Neural cell (in vitro differentiated cells): Measurements from ENCODE around the gene LHPP. TPM values are rescaled to one million over a fixed set of nuclear protein-coding genes. Genes with fewer than 3 reads are reported as not detected.

Experiments used
- H2AFZ ChIP-seq: fragments of 200-600, 300-800 bp; sonication (generic), shearing (Covaris generic); 2 replicates; pipeline ENCODE4 v1.6.0; 2014; ENCODE audit warnings: low read depth, mild to moderate bottlenecking, antibody characterized with exemption, low read length, moderate library complexity
- H3F3A ChIP-seq: fragments of 200-600 bp; shearing (Covaris generic); 2 replicates; pipeline ENCODE4 v1.6.1; 2016; ENCODE audit warnings: mild to moderate bottlenecking, moderate library complexity, mixed read lengths, antibody characterized with exemption, low read length; ENCODE audit not compliant: insufficient read depth, poor library complexity, severe bottlenecking
- H3K27ac ChIP-seq: fragments of 200-600, 300-800 bp; sonication (generic), shearing (Covaris generic); 2 replicates; pipeline ENCODE4 v1.5.1; 2014; ENCODE audit warnings: mild to moderate bottlenecking, low read length, moderate library complexity
- H3K27me3 ChIP-seq: fragments of 300-800, 200-600 bp; sonication (generic), shearing (Covaris generic); 2 replicates; pipeline ENCODE4 v1.6.0; 2014; ENCODE audit warnings: mild to moderate bottlenecking, low read depth, low read length, moderate library complexity; ENCODE audit not compliant: insufficient read depth
- H3K36me3 ChIP-seq: fragments of 300-800, 200-600 bp; sonication (generic), shearing (Covaris generic); 2 replicates; pipeline ENCODE4 v1.5.1; 2014; ENCODE audit warnings: mild to moderate bottlenecking, antibody characterized with exemption, low read length, moderate library complexity; ENCODE audit not compliant: insufficient read depth
- H3K4me2 ChIP-seq: fragments of 300-800, 200-600 bp; sonication (generic), shearing (Covaris generic); 2 replicates; pipeline ENCODE4 v1.6.0; 2014; ENCODE audit warnings: mild to moderate bottlenecking, low read length
- H3K4me3 ChIP-seq: fragments of 300-800, 200-600 bp; sonication (generic), shearing (Covaris generic); 2 replicates; pipeline ENCODE4 v1.5.1; 2014; ENCODE audit warnings: mild to moderate bottlenecking, low read length, moderate library complexity
- H3K79me2 ChIP-seq: fragments of 200-600 bp; shearing (Covaris generic); replicated peaks from 2 replicates; pipeline ENCODE4 v1.6.0; 2014; ENCODE audit warnings: mild to moderate bottlenecking, low read length, moderate library complexity; ENCODE audit not compliant: insufficient read depth
- H3K9ac ChIP-seq: fragments of 300-800, 200-600 bp; sonication (generic), shearing (Covaris generic); 2 replicates; pipeline ENCODE4 v1.6.1; 2016; ENCODE audit warnings: mild to moderate bottlenecking, low read length, mixed read lengths
- H3K9me2 ChIP-seq: fragments of 200-600 bp; shearing (Covaris generic); 2 replicates; pipeline ENCODE4 v1.6.1; 2016; ENCODE audit warnings: mild to moderate bottlenecking, low read length, mixed read lengths; ENCODE audit not compliant: insufficient read depth
- H3K9me3 ChIP-seq: fragments of 200-600, 300-800 bp; sonication (generic), shearing (Covaris generic); 2 replicates; pipeline ENCODE4 v1.6.1; 2016; ENCODE audit warnings: mild to moderate bottlenecking, mixed run types, low read length, moderate library complexity, mixed read lengths
- H4K20me1 ChIP-seq: fragments of 200-600 bp; shearing (Covaris generic); 2 replicates; pipeline ENCODE4 v1.6.1; 2016; ENCODE audit warnings: mild to moderate bottlenecking, mixed run types; ENCODE audit not compliant: insufficient read depth
- EP300 ChIP-seq: fragments of 450-650 bp; conservative IDR thresholded peaks from 2 replicates; pipeline ENCODE4 v1.6.1; 2014; ENCODE audit warnings: antibody characterized with exemption, mild to moderate bottlenecking, moderate library complexity; ENCODE audit not compliant: poor library complexity, severe bottlenecking
- EZH2 ChIP-seq: fragments of 200-600, 300-800 bp; shearing (Covaris generic), sonication (generic); IDR thresholded peaks from 2 replicates; pipeline ENCODE4 v1.6.1; 2014; ENCODE audit warnings: antibody characterized with exemption, low read length, borderline replicate concordance, mild to moderate bottlenecking; ENCODE audit not compliant: insufficient read depth, poor library complexity, severe bottlenecking
- MXI1 ChIP-seq: fragments of 450-650 bp; conservative IDR thresholded peaks from 2 replicates; pipeline ENCODE4 v1.6.1; 2014; ENCODE audit warnings: antibody characterized with exemption, mild to moderate bottlenecking; ENCODE audit not compliant: poor library complexity, severe bottlenecking
- POLR2AphosphoS5 ChIP-seq: IDR thresholded peaks from 2 replicates; pipeline ENCODE4 v1.6.1; 2012
- RAD21 ChIP-seq: fragments of 450-650 bp; conservative IDR thresholded peaks from 2 replicates; pipeline ENCODE4 v1.6.1; 2014; ENCODE audit warnings: antibody characterized with exemption, mild to moderate bottlenecking, moderate library complexity
- SMC3 ChIP-seq: fragments of 450-650 bp; conservative IDR thresholded peaks from 2 replicates; pipeline ENCODE4 v1.6.1; 2014; ENCODE audit warnings: antibody characterized with exemption, mild to moderate bottlenecking, moderate library complexity; ENCODE audit not compliant: poor library complexity
- TAF1 ChIP-seq: IDR thresholded peaks from 2 replicates; pipeline ENCODE4 v1.6.1; 2012; ENCODE audit warnings: low read depth
- polyA plus RNA-seq: library from polyadenylated mRNA; depleted of rRNA; stranded (reverse); fragments of >200 nt; gene quantifications from 2 replicates; pipeline ENCODE4 v1.2.3, GENCODE V29; 2014
- TF ChIP-seq, protein P1 (sequence below): fragments of 450-650 bp; IDR thresholded peaks from 2 replicates; pipeline ENCODE4 v1.5.1; 2014; ENCODE audit warnings: antibody characterized with exemption, mild to moderate bottlenecking, moderate library complexity; ENCODE audit not compliant: poor library complexity, severe bottlenecking
- TF ChIP-seq, protein P2 (sequence below): IDR thresholded peaks from 2 replicates; pipeline ENCODE4 v1.6.1; 2012; ENCODE audit warnings: borderline replicate concordance

LHPP gene
- polyA plus RNA-seq, 1 donor from 2014 or later: 16.0 TPM

DNA sequence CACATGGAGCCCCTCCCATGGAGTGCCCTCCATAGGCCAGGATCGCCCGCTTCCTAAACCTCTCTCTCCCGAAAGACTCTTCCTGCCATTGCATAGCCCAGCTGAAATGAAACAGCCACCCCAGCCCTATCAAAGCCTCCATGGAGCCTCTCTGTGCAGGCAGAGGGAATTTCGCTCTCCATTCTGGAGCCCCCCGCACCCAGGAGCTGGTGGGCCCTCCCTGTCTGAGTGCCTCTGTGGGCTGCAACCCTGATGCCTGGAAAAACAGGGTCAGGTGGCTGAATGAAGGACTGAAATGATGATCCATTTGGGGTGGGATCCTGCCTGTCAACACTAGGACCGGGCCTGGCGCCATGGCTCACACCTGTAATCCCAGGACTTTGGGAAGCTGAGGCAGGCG lies 176.1 kb downstream of the LHPP start:
- Histone ChIP-seq H3K9me2 (no peaks in the 10 kb centered on the region), H3K27me3 (no peaks in the 10 kb centered on the region), H3K79me2 (peaks cover 4% of the 10 kb centered on the region), H3F3A (no peaks in the 10 kb centered on the region), H3K4me3 (no peak overlapping the region), H3K36me3 (no peaks in the 10 kb centered on the region), H3K9me3 (no peaks in the 10 kb centered on the region), H3K27ac (no peak overlapping the region), H3K4me2 (no peak overlapping the region), H4K20me1 (no peaks in the 10 kb centered on the region), H2AFZ (no peak overlapping the region), H3K9ac (no peak overlapping the region)
- no peak for TF ChIP-seq MXI1
- TF ChIP-seq, protein P1, sequence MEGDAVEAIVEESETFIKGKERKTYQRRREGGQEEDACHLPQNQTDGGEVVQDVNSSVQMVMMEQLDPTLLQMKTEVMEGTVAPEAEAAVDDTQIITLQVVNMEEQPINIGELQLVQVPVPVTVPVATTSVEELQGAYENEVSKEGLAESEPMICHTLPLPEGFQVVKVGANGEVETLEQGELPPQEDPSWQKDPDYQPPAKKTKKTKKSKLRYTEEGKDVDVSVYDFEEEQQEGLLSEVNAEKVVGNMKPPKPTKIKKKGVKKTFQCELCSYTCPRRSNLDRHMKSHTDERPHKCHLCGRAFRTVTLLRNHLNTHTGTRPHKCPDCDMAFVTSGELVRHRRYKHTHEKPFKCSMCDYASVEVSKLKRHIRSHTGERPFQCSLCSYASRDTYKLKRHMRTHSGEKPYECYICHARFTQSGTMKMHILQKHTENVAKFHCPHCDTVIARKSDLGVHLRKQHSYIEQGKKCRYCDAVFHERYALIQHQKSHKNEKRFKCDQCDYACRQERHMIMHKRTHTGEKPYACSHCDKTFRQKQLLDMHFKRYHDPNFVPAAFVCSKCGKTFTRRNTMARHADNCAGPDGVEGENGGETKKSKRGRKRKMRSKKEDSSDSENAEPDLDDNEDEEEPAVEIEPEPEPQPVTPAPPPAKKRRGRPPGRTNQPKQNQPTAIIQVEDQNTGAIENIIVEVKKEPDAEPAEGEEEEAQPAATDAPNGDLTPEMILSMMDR: no peak
- no peak for TF ChIP-seq EZH2
- no peak for TF ChIP-seq SMC3
- TF ChIP-seq EP300: no peak
- no peak for TF ChIP-seq POLR2AphosphoS5
- TF ChIP-seq, protein P2, sequence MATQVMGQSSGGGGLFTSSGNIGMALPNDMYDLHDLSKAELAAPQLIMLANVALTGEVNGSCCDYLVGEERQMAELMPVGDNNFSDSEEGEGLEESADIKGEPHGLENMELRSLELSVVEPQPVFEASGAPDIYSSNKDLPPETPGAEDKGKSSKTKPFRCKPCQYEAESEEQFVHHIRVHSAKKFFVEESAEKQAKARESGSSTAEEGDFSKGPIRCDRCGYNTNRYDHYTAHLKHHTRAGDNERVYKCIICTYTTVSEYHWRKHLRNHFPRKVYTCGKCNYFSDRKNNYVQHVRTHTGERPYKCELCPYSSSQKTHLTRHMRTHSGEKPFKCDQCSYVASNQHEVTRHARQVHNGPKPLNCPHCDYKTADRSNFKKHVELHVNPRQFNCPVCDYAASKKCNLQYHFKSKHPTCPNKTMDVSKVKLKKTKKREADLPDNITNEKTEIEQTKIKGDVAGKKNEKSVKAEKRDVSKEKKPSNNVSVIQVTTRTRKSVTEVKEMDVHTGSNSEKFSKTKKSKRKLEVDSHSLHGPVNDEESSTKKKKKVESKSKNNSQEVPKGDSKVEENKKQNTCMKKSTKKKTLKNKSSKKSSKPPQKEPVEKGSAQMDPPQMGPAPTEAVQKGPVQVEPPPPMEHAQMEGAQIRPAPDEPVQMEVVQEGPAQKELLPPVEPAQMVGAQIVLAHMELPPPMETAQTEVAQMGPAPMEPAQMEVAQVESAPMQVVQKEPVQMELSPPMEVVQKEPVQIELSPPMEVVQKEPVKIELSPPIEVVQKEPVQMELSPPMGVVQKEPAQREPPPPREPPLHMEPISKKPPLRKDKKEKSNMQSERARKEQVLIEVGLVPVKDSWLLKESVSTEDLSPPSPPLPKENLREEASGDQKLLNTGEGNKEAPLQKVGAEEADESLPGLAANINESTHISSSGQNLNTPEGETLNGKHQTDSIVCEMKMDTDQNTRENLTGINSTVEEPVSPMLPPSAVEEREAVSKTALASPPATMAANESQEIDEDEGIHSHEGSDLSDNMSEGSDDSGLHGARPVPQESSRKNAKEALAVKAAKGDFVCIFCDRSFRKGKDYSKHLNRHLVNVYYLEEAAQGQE: no peak
- TF ChIP-seq TAF1: no peak
- TF ChIP-seq RAD21: no peak

DNA sequence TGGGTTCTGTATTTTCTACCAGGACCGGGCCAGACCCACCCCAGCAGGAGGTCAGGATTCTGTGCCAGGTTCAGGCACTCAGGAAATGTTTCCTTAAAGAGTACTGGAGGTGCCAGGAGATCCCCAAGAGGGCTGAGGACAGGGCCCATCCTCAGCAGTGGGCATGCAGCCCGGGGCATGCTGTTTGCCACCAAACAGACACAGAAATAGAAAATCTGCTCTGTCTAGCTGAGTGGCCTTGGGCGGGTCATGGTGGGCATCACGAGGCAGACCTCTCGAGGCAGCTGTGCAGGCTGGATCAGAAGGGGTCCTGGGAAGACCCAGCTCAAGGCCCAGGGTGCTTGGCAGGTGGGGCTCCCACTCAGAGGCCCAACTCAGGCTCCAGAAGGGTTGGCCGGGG lies 177.6 kb downstream of the LHPP start:
- Histone ChIP-seq H3K9me2 (no peaks in the 10 kb centered on the region), H3K36me3 (no peaks in the 10 kb centered on the region), H3K9ac (no peak overlapping the region), H3K79me2 (no peaks in the 10 kb centered on the region), H3K4me3 (no peak overlapping the region), H3K4me2 (no peak overlapping the region), H3F3A (no peaks in the 10 kb centered on the region), H3K27ac (no peak overlapping the region), H3K27me3 (no peaks in the 10 kb centered on the region), H3K9me3 (no peaks in the 10 kb centered on the region), H4K20me1 (no peaks in the 10 kb centered on the region), H2AFZ (no peak overlapping the region)
- TF ChIP-seq, protein P1: no peak
- TF ChIP-seq RAD21 (no peak), EZH2 (no peak), TAF1 (no peak), SMC3 (no peak), POLR2AphosphoS5 (no peak), EP300 (no peak), MXI1 (no peak)
- TF ChIP-seq, protein P2: no peak
